SK-N-SH (cell line): ENCODE data around the gene SPEM3. TPM values are rescaled to one million over a fixed set of nuclear protein-coding genes. Genes with fewer than 3 reads are reported as not detected.

ENCODE experiments used
- CTCF ChIA-PET: fragments of 300-600, 350-600 bp; formaldehyde crosslinking; extraction: SDS; loops from one replicate; lab custom pipeline; 2021; lab: Yijun Ruan, JAX
- POLR2A ChIA-PET: fragments of 350-600 bp; sonication (Branson Sonifier 250); formaldehyde crosslinking; extraction: SDS; loops from one replicate; lab custom pipeline; 2020; ENCODE audit warnings: antibody characterized with exemption, inconsistent platforms; lab: Yijun Ruan, JAX
- DNase-seq: peaks from one replicate; pipeline ENCODE4 v3.0.0; 2012
- H2AFZ ChIP-seq: fragments of 200-600 bp; sonication (generic); 2 replicates; pipeline ENCODE4 v1.8.1; 2016; ENCODE audit warnings: antibody characterized with exemption, mild to moderate bottlenecking, low read depth
- H3F3A ChIP-seq: fragments of 200-600 bp; sonication (generic); replicated peaks from 2 replicates; pipeline ENCODE3; 2016; ENCODE audit warnings: antibody characterized with exemption, mild to moderate bottlenecking; ENCODE audit not compliant: insufficient read depth
- H3K27ac ChIP-seq, 2 experiments: fragments of 200-500 bp in 1 of 2; fragments of 200-600 bp in 1 of 2; sonication (Bioruptor generic) in 1 of 2; sonication (generic), shearing (Covaris generic) in 1 of 2; 2 replicates each; pipeline versions ENCODE4 v1.5.1 to v1.6.1; 2014 to 2016; ENCODE audit warnings: low read depth in 2 of 2, inconsistent platforms in 1 of 2, low read length in 1 of 2, mild to moderate bottlenecking in 1 of 2, mixed read lengths in 1 of 2
- H3K27me3 ChIP-seq: fragments of 200-600 bp; sonication (generic), shearing (Covaris generic); 2 replicates; pipeline ENCODE4 v1.6.1; 2016; ENCODE audit warnings: mixed run types; ENCODE audit not compliant: insufficient read depth
- H3K36me3 ChIP-seq, 2 experiments: fragments of 200-500 bp in 1 of 2; fragments of 200-600 bp in 1 of 2; sonication (Bioruptor generic) in 1 of 2; sonication (generic) in 1 of 2; replicated peaks in 1 of 2; 2 replicates each; pipeline versions ENCODE3 to v1.5.1; 2014 to 2016; ENCODE audit warnings: low read length in 1 of 2, mild to moderate bottlenecking in 1 of 2; ENCODE audit not compliant: insufficient read depth in 2 of 2, control insufficient read depth in 1 of 2
- H3K4me1 ChIP-seq, 2 experiments: fragments of 200-500 bp in 1 of 2; fragments of 200-600 bp in 1 of 2; sonication (Bioruptor generic) in 1 of 2; sonication (generic), shearing (Covaris generic) in 1 of 2; 2 replicates each; pipeline versions ENCODE4 v1.5.1 to v1.6.1; 2014 to 2016; ENCODE audit warnings: low read depth in 1 of 2, low read length in 1 of 2, mixed run types in 1 of 2; ENCODE audit not compliant: insufficient read depth in 2 of 2, control insufficient read depth in 1 of 2
- H3K4me2 ChIP-seq: fragments of 200-600 bp; sonication (generic), shearing (Covaris generic); 2 replicates; pipeline ENCODE4 v1.6.1; 2017; ENCODE audit warnings: mixed run types
- H3K4me3 ChIP-seq, 2 experiments: fragments of 200-500 bp in 1 of 2; fragments of 200-600 bp in 1 of 2; sonication (Bioruptor generic) in 1 of 2; sonication (generic), shearing (Covaris generic) in 1 of 2; 2 replicates each; pipeline versions ENCODE4 v1.5.1 to v1.8.1; 2014 to 2016; ENCODE audit warnings: low read depth in 2 of 2, inconsistent platforms in 1 of 2, low read length in 1 of 2, mild to moderate bottlenecking in 1 of 2, mixed read lengths in 1 of 2, moderate library complexity in 1 of 2
- H3K79me2 ChIP-seq: fragments of 200-600 bp; sonication (generic); 2 replicates; pipeline ENCODE4 v1.8.1; 2017; ENCODE audit warnings: mild to moderate bottlenecking; ENCODE audit not compliant: insufficient read depth
- H3K9ac ChIP-seq: fragments of 200-600 bp; sonication (generic); 2 replicates; pipeline ENCODE4 v1.6.1; 2017; ENCODE audit warnings: mixed run types
- H3K9me2 ChIP-seq: fragments of 200-600 bp; sonication (generic); 2 replicates; pipeline ENCODE4 v1.6.1; 2017; ENCODE audit warnings: mixed run types
- H3K9me3 ChIP-seq: fragments of 200-600 bp; sonication (generic); 2 replicates; pipeline ENCODE4 v1.6.1; 2017; ENCODE audit warnings: mixed run types, mild to moderate bottlenecking, moderate library complexity
- H4K20me1 ChIP-seq: fragments of 200-600 bp; sonication (generic); 2 replicates; pipeline ENCODE4 v1.6.1; 2017; ENCODE audit warnings: mild to moderate bottlenecking, mixed run types; ENCODE audit not compliant: insufficient read depth
- EZH2phosphoT487 ChIP-seq: fragments of 200-600 bp; sonication (generic); IDR thresholded peaks from 2 replicates; pipeline ENCODE4 v1.6.1; 2017; ENCODE audit warnings: low read depth, mixed run types, mild to moderate bottlenecking, antibody characterized with exemption, moderate library complexity, borderline replicate concordance
- GABPA ChIP-seq: IDR thresholded peaks from 2 replicates; pipeline ENCODE4 v1.4.0; 2012; ENCODE audit warnings: low read depth, mild to moderate bottlenecking
- IRF3 ChIP-seq: fragments of 150-350 bp; IDR thresholded peaks from 2 replicates; pipeline ENCODE4 v1.6.1; 2016; ENCODE audit warnings: mild to moderate bottlenecking, low read depth, low read length
- MEF2A ChIP-seq: IDR thresholded peaks from 2 replicates; pipeline ENCODE4 v1.4.0; 2012; ENCODE audit warnings: low read depth, borderline replicate concordance
- NFIC ChIP-seq: IDR thresholded peaks from 2 replicates; pipeline ENCODE4 v1.4.0; 2012; ENCODE audit warnings: borderline replicate concordance
- NRF1 ChIP-seq: IDR thresholded peaks from 2 replicates; pipeline ENCODE4 v1.6.1; 2012; ENCODE audit warnings: low read depth, mild to moderate bottlenecking, low read length
- PBX3 ChIP-seq: IDR thresholded peaks from 2 replicates; pipeline ENCODE4; 2012
- RAD21 ChIP-seq: IDR thresholded peaks from 2 replicates; pipeline ENCODE4 v1.6.1; 2012; ENCODE audit warnings: mild to moderate bottlenecking, low read length
- RXRA ChIP-seq: IDR thresholded peaks from 2 replicates; pipeline ENCODE4 v1.4.0; 2012; ENCODE audit warnings: low read depth, mild to moderate bottlenecking, borderline replicate concordance
- TEAD4 ChIP-seq: IDR thresholded peaks from 2 replicates; pipeline ENCODE4 v1.4.0; 2012; ENCODE audit warnings: mild to moderate bottlenecking, borderline replicate concordance; ENCODE audit not compliant: insufficient read depth
- USF2 ChIP-seq: fragments of 150-350 bp; IDR thresholded peaks from 2 replicates; pipeline ENCODE4 v1.6.1; 2017; ENCODE audit warnings: antibody characterized with exemption, low read length, low read depth, borderline replicate concordance
- ZBTB33 ChIP-seq: IDR thresholded peaks from 2 replicates; pipeline ENCODE4 v1.4.0; 2012; ENCODE audit warnings: low read depth, borderline replicate concordance
- whole genome bisulfite sequencing: methylation state at CpG from one replicate; pipeline ENCODE4 v1.1.6; 2017; ENCODE audit warnings: low lambda C conversion rate; 5-methylcytosine and 5-hydroxymethylcytosine counted together
- polyA plus RNA-seq, 3 experiments: library from polyadenylated mRNA; depleted of rRNA; stranded (reverse); fragments of >200 nt; gene quantifications; 2 replicates each; pipeline ENCODE4 v1.2.3, GENCODE V29; 2012

The SPEM3 gene
- polyA plus RNA-seq, 1 of the 3 experiments (the other 2 are of a cell fraction) = not detected

GRCh38 chr17:7415784-7416183 lies 12.9 kb upstream of the SPEM3 start:
- H3K9ac ChIP-seq = no peak overlapping the region
- CTCF ChIA-PET = interaction anchor here (2.0 kb wide), 1 partner anchor 9 kb away, joined by 6 read pairs; the partner anchor contains the start of gene NLGN2
- 94% methylated on average over 10 of the region's 23 CpGs for WGBS

More at GRCh38 chr17:7415784-7416183, 12.9 kb upstream of the SPEM3 start:
- H3K9me2 ChIP-seq = no peaks in the 10 kb centered on the region
- H3K4me2 ChIP-seq = no peak overlapping the region
- no peaks in the 10 kb centered on the region for H4K20me1 ChIP-seq
- no peaks in the 10 kb centered on the region for H3K27me3 ChIP-seq
- no peaks in the 10 kb centered on the region for H3K79me2 ChIP-seq
- no peak overlapping the region for H3K4me3 ChIP-seq
- H3K27ac ChIP-seq = no peak overlapping the region
- no peaks in the 10 kb centered on the region for H3F3A ChIP-seq
- POLR2A ChIA-PET = no interaction called here
- H2AFZ ChIP-seq = no peak overlapping the region
- H3K4me1 ChIP-seq = no peaks in the 10 kb centered on the region; a peak in 1 of 4 replicates
- H3K9me3 ChIP-seq = no peaks in the 10 kb centered on the region
- TF ChIP-seq MEF2A = no peak
- TF ChIP-seq TEAD4 = no peak
- TF ChIP-seq USF2 = no peak
- no peak for TF ChIP-seq NFIC
- TF ChIP-seq RXRA = no peak
- TF ChIP-seq PBX3 = no peak
- TF ChIP-seq IRF3 = no peak
- TF ChIP-seq EZH2phosphoT487 = no peak
- no peak for TF ChIP-seq NRF1
- no peak for TF ChIP-seq RAD21
- no peak for TF ChIP-seq GABPA
- no peak for TF ChIP-seq ZBTB33
- peaks cover 0 to 49% of the 10 kb centered on the region in 2 experiments for H3K36me3 ChIP-seq
- DNase-seq = no peak
